COLO668 (cell line): Measurements from ENCODE around the gene GABRB1.

ENCODE experiments used
- DNase-seq: peaks from one replicate; lab custom pipeline; 2025; ENCODE audit not compliant: unreplicated experiment; lab: John Stamatoyannopoulos, UW

GABRB1 gene

GRCh38 chr4:47207555-47207954 is 176.2 kb downstream of the GABRB1 start:
- DNase-seq: no peak

GRCh38 chr4:47209833-47210232 is 178.5 kb downstream of the GABRB1 start:
- no peak for DNase-seq

- DNase-seq: no peak
Observed at GRCh38 chr4:47210828-47211227, 179.5 kb downstream of the GABRB1 start.

- DNase-seq: no peak
Observed at GRCh38 chr4:47213106-47213505, 181.7 kb downstream of the GABRB1 start.

GRCh38 chr4:47213539-47213938 is 182.2 kb downstream of the GABRB1 start:
- no peak for DNase-seq

- DNase-seq: no peak
Observed at GRCh38 chr4:47213971-47214370, 182.6 kb downstream of the GABRB1 start.

GRCh38 chr4:47215759-47216158 is 184.4 kb downstream of the GABRB1 start:
- DNase-seq: no peak

- no peak for DNase-seq
Observed at GRCh38 chr4:47217291-47217690, 185.9 kb downstream of the GABRB1 start.

- no peak for DNase-seq
Observed at GRCh38 chr4:47217884-47218283, 186.5 kb downstream of the GABRB1 start.

GRCh38 chr4:47218631-47219030 is 187.3 kb downstream of the GABRB1 start:
- no peak for DNase-seq

- no peak for DNase-seq
Observed at GRCh38 chr4:47219586-47219985, 188.2 kb downstream of the GABRB1 start.

- DNase-seq: no peak
Observed at GRCh38 chr4:47221721-47222120, 190.4 kb downstream of the GABRB1 start.

GRCh38 chr4:47222276-47222675 is 190.9 kb downstream of the GABRB1 start:
- no peak for DNase-seq

- DNase-seq: no peak
Observed at GRCh38 chr4:47224361-47224760, 193.0 kb downstream of the GABRB1 start.

- no peak for DNase-seq
Observed at GRCh38 chr4:47235721-47236120, 204.4 kb downstream of the GABRB1 start.

- DNase-seq: no peak
Observed at GRCh38 chr4:47238667-47239066, 207.3 kb downstream of the GABRB1 start.

GRCh38 chr4:47239649-47240048 is 208.3 kb downstream of the GABRB1 start:
- DNase-seq: no peak

GRCh38 chr4:47251348-47252135 is 220.2 kb downstream of the GABRB1 start:
- DNase-seq: no peak

- DNase-seq: no peak
Observed at GRCh38 chr4:47263721-47264120, 232.4 kb downstream of the GABRB1 start.

- no peak for DNase-seq
Observed at GRCh38 chr4:47270201-47270888, 239.0 kb downstream of the GABRB1 start.

GRCh38 chr4:47271291-47271690 is 239.9 kb downstream of the GABRB1 start:
- no peak for DNase-seq

- no peak for DNase-seq
Observed at GRCh38 chr4:47274901-47275300, 243.5 kb downstream of the GABRB1 start.

GRCh38 chr4:47275595-47275994 is 244.2 kb downstream of the GABRB1 start:
- no peak for DNase-seq
